ENCODE results near the gene HOXA9.

Gene HOXA9

GRCh38 chr7:27163288-27164044, 1.9 kb downstream of the HOXA9 start:
- no peak for DNase-seq

- DNase-seq, result no peak
Observed at GRCh38 chr7:27162561-27163287, 2.6 kb downstream of the HOXA9 start.

- DNase-seq, result no peak
Observed at GRCh38 chr7:27161721-27162560, 3.4 kb downstream of the HOXA9 start.

- DNase-seq, result no peak
Observed at GRCh38 chr7:27161214-27161720, 4.1 kb downstream of the HOXA9 start.

- peak; percentile 74 for DNase-seq
Observed at GRCh38 chr7:27160546-27161213, 4.7 kb downstream of the HOXA9 start.

GRCh38 chr7:27160145-27160545, 5.2 kb downstream of the HOXA9 start:
- DNase-seq, result no peak

GRCh38 chr7:27159266-27160144, 5.8 kb downstream of the HOXA9 start:
- DNase-seq, result no peak

- no peak for DNase-seq
Observed at GRCh38 chr7:27158436-27159265, 6.7 kb downstream of the HOXA9 start.

GRCh38 chr7:27157702-27158431, 7.5 kb downstream of the HOXA9 start:
- DNase-seq, result no peak

- no peak for DNase-seq
Observed at GRCh38 chr7:27156916-27157701, 8.2 kb downstream of the HOXA9 start.

- no peak for DNase-seq
Observed at GRCh38 chr7:27156508-27156898, 8.8 kb downstream of the HOXA9 start, which contains the start of gene HOXA7. Gene HOXA7 (minus strand): TSS chr7:27156675. CDS start chr7:27156545, 130 bp downstream.

- no peak for DNase-seq
Observed at GRCh38 chr7:27155816-27156507, 9.4 kb downstream of the HOXA9 start.

- DNase-seq, result no peak
Observed at GRCh38 chr7:27154901-27155815, 10.2 kb downstream of the HOXA9 start.

- DNase-seq, result no peak
Observed at GRCh38 chr7:27154369-27154768, 11.0 kb downstream of the HOXA9 start.

GRCh38 chr7:27153526-27153925, 11.8 kb downstream of the HOXA9 start:
- DNase-seq, result no peak

- DNase-seq, result no peak
Observed at GRCh38 chr7:27152816-27153442, 12.4 kb downstream of the HOXA9 start.
